Progenitor cell of endocrine pancreas (in vitro differentiated cells): ENCODE data around the gene FXYD7. TPM values are rescaled to one million over a fixed set of nuclear protein-coding genes. Genes with fewer than 3 reads are reported as not detected.

Experiments used
- DNase-seq: peaks from one replicate; pipeline ENCODE4 v3.0.0; 2021; ENCODE audit warnings: low spot score; ENCODE audit not compliant: unreplicated experiment
- H3K27ac Mint-ChIP-seq: 2 replicates; pipeline ENCODE4 v1.8.0; 2021; ENCODE audit warnings: mild to moderate bottlenecking, moderate library complexity, mixed read lengths
- H3K27me3 Mint-ChIP-seq: 2 replicates; pipeline ENCODE4 v1.8.0; 2021; ENCODE audit warnings: mixed read lengths
- H3K36me3 Mint-ChIP-seq: 2 replicates; pipeline ENCODE4 v1.8.0; 2022; ENCODE audit warnings: mixed read lengths; ENCODE audit not compliant: insufficient read depth
- H3K4me1 Mint-ChIP-seq: 2 replicates; pipeline ENCODE4 v1.8.0; 2021; ENCODE audit warnings: low read depth, mixed read lengths
- H3K4me3 Mint-ChIP-seq: 2 replicates; pipeline ENCODE4 v1.8.0; 2021; ENCODE audit warnings: low read depth, mild to moderate bottlenecking, moderate library complexity, mixed read lengths
- H3K9me3 Mint-ChIP-seq: 2 replicates; pipeline ENCODE4 v1.8.0; 2021; ENCODE audit warnings: low read depth, mixed read lengths
- CTCF ChIP-seq: fragments of 200-600 bp; sonication (generic); IDR thresholded peaks from one replicate; pipeline ENCODE4 v1.5.0; 2021; ENCODE audit warnings: antibody characterized with exemption, mild to moderate bottlenecking; ENCODE audit not compliant: unreplicated experiment
- total RNA-seq: library from RNA; stranded (reverse); gene quantifications from 2 replicates; pipeline ENCODE4 v1.2.1, GENCODE V29; 2021

The FXYD7 gene
- total RNA-seq, 1 donor from 2014 or later: not detected

- DNase-seq: no peak
- Mint-ChIP-seq H3K9me3 (no peaks in the 10 kb centered on the region), H3K36me3 (no peaks in the 10 kb centered on the region), H3K27me3 (peaks cover 16% of the 10 kb centered on the region), H3K4me3 (no peak overlapping the region), H3K4me1 (peaks cover 2% of the 10 kb centered on the region), H3K27ac (no peak overlapping the region)
- no peak for TF ChIP-seq CTCF
Observed at GRCh38 chr19:35122687-35123551, 20.1 kb upstream of the FXYD7 start.

GRCh38 chr19:35123573-35123972 is 19.5 kb upstream of the FXYD7 start:
- no peaks in the 10 kb centered on the region for H3K9me3 Mint-ChIP-seq
- H3K27ac Mint-ChIP-seq: no peak overlapping the region
- H3K36me3 Mint-ChIP-seq: no peaks in the 10 kb centered on the region
- no peak for TF ChIP-seq CTCF
- H3K27me3 Mint-ChIP-seq: peaks cover 16% of the 10 kb centered on the region
- DNase-seq: no peak
- H3K4me3 Mint-ChIP-seq: no peak overlapping the region
- H3K4me1 Mint-ChIP-seq: no peaks in the 10 kb centered on the region

- H3K4me1 Mint-ChIP-seq: peaks cover 1% of the 10 kb centered on the region
- H3K9me3 Mint-ChIP-seq: no peaks in the 10 kb centered on the region
- no peaks in the 10 kb centered on the region for H3K36me3 Mint-ChIP-seq
- H3K4me3 Mint-ChIP-seq: no peak overlapping the region
- no peak for DNase-seq
- TF ChIP-seq CTCF: no peak
- H3K27ac Mint-ChIP-seq: no peak overlapping the region
- H3K27me3 Mint-ChIP-seq: peaks cover 20% of the 10 kb centered on the region
Observed at GRCh38 chr19:35124098-35125060, 18.7 kb upstream of the FXYD7 start.

- Mint-ChIP-seq H3K27me3 (peaks cover 20% of the 10 kb centered on the region), H3K9me3 (no peaks in the 10 kb centered on the region), H3K4me3 (no peak overlapping the region), H3K27ac (no peak overlapping the region), H3K4me1 (peaks cover 8% of the 10 kb centered on the region), H3K36me3 (no peaks in the 10 kb centered on the region)
- no peak for DNase-seq
- TF ChIP-seq CTCF: no peak
Observed at GRCh38 chr19:35125270-35125717, 17.8 kb upstream of the FXYD7 start.
